T-helper 1 cell treated with Interleukin-12 subunit alpha and Interleukin-12 subunit beta and Interleukin-4 antibody, amounts not matched to agents 30 ng/mL and 1 ng/mL, for 36 hours (primary cell): ENCODE data around the gene HSFX3. TPM values are rescaled to one million over a fixed set of nuclear protein-coding genes. Genes with fewer than 3 reads are reported as not detected.
"Not testable (repeated sequence)": the region's sequence is repeated elsewhere in the genome, so short reads cannot be mapped to it uniquely, and the experiment has no call there.

Source experiments
- intact Hi-C: fragments of 100-400 bp; cut with micrococcal nuclease; formaldehyde crosslinking; loops from one replicate; pipeline ENCODE4 v1.15.1; 2024
- total RNA-seq: library from RNA; stranded (reverse); gene quantifications from 2 replicates; pipeline ENCODE4 v1.2.3, GENCODE V29; 2022

HSFX3 gene, protein sequence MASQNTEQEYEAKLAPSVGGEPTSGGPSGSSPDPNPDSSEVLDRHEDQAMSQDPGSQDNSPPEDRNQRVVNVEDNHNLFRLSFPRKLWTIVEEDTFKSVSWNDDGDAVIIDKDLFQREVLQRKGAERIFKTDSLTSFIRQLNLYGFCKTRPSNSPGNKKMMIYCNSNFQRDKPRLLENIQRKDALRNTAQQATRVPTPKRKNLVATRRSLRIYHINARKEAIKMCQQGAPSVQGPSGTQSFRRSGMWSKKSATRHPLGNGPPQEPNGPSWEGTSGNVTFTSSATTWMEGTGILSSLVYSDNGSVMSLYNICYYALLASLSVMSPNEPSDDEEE
- not detected in 2 replicates for total RNA-seq

GRCh38 chrX:149549701-149550100, at the start of gene HSFX3:
Gene HSFX3, minus strand, starts transcription at chrX:149549924. Its CDS starts 72 bp downstream, at chrX:149549852.
- intact Hi-C loops, result loop anchor here (10.0 kb wide), 1 partner anchor 1345 kb away; the partner anchor contains the start of gene CD99L2

GRCh38 chrX:149598603-149599002, 48.9 kb upstream of the HSFX3 start:
- intact Hi-C loops, result not testable (repeated sequence)

DNA sequence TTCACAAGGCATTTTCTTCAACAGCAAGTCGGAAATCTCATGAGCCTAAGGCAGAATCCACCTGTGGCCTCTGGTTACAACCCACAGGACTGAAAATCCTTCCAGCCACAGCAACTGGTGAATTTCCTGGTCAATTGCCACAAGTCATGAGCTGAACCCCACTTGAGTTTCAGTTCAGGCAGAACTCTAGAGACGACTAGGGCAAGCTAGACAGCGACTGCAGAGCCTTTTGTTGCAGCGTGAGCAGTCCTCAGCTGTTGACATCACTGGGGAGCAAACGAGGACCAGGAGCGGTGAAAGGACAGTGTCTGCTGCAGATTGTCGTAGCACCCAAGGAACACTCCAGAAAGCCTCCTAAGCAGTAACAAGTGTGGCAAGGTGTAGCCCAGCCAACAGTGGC, 46.2 kb upstream of the HSFX3 start:
- intact Hi-C loops, result not testable (repeated sequence)

DNA sequence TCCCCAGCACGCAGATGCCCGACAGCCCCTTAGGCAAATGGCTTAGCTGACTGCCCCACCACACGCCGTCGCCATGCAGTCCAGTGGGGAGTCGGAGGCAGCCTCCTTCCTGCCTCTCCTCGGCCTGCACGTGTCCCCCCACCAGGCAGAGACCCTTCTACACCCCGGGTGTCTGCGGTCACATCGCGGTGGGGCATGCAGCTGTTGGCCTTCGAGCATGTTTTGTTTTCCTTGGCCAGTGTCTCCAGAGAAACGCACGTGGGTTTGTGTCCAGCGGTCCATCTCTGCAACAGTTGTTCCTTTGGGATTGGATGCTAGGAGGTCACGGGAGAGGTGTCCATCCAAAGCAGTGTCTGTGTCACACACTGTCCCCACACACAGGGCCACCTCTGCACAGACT, 45.5 kb upstream of the HSFX3 start, which contains the start of gene HSFX2:
Gene HSFX2 (minus strand): TSS at position 101 of the 400 bp plus-strand sequence. CDS start 614 bp downstream, outside the sequence.
- intact Hi-C loops, result not testable (repeated sequence)

DNA sequence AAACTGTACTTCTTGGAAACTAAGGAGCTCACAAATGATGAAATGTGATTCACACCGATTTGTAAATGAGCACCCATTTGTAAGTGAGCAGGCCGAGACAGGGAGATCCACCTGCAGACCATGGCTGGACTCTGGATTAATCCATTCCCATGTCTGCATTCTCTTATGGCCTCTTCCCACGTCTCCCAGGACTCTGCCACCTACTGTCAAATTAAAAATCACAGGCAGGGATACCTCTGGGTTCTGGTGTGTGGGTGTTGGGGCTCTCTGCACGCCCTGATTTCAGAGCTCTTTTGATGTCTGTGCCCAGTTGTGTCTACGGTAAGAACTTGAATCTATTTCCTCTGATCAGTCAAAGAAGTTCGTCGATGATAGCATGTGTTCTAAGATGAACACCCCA, 41.3 kb upstream of the HSFX3 start:
- intact Hi-C loops, result not testable (repeated sequence)

GRCh38 chrX:149587359-149587758, 37.6 kb upstream of the HSFX3 start, which contains the start of gene MAGEA9B:
Gene MAGEA9B, minus strand, starts transcription at chrX:149587459. Its CDS starts 4,280 bp downstream, at chrX:149583179.
- intact Hi-C loops, result not testable (repeated sequence)

GRCh38 chrX:149585631-149586030, 35.9 kb upstream of the HSFX3 start:
- intact Hi-C loops, result not testable (repeated sequence)

DNA sequence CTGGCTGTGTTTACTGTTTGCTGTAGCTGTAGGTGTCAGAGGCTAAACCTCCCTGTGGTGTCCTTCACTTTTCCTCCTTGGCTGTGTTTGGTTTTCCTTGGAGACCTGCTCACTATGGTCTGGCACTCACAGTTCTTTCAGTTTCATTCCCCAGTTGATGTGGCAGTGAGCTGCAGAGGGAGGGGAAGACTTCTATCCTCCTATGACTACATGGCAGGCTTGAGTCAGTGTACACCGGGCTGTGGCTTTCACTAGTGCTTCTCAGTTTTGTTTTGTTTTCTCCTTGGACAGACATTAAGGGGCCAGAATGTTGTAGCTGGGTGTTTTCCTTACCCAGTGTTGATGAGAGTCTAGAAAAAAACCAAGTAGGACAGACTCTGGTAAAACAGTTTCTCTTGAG, 23.7 kb upstream of the HSFX3 start:
- intact Hi-C loops, result not testable (repeated sequence)

GRCh38 chrX:149572743-149573142, 23.0 kb upstream of the HSFX3 start:
- intact Hi-C loops, result no loop called here

- intact Hi-C loops, result no loop called here
These were observed 22.0 kb upstream of the HSFX3 start for GRCh38 chrX:149571770-149572169.

DNA sequence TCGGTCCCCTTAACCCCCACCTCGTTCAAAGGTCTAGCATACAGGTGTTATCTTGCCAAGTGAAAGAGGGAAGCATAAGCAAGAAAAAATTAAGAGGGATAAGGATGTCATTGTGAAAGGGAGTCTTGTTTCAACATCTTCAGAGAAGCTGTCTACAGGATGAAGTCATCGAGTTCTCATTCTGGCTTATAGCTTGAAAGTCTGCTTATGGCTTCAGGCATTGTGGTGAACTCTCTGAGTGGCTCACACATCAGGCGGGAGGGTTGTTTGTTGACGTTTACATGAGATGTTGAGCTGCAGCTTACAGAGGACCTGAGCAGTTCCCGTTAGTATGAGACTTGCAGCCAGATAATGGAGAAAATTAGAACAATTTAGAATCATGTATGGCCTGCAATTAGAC, 20.9 kb upstream of the HSFX3 start:
- intact Hi-C loops, result no loop called here

DNA sequence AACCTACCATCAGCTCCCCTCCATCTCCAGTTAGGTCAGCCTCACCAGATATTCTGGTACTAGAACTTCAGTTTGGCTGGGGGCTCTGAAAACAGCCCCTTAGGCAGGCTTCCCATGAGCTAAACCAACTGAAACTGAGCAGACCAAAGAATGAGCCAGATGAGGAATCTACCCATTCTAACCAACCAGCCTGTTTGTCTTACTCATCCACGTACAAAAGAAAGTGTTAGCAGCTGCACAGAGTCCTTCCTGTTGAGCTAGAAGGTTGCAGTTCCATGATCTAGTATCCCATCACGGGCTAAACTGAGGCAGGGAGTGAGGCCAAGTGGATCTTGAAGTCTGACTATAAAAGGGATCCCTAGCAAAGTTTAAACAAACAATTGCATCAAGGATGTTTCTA, 20.0 kb upstream of the HSFX3 start:
- intact Hi-C loops, result no loop called here

DNA sequence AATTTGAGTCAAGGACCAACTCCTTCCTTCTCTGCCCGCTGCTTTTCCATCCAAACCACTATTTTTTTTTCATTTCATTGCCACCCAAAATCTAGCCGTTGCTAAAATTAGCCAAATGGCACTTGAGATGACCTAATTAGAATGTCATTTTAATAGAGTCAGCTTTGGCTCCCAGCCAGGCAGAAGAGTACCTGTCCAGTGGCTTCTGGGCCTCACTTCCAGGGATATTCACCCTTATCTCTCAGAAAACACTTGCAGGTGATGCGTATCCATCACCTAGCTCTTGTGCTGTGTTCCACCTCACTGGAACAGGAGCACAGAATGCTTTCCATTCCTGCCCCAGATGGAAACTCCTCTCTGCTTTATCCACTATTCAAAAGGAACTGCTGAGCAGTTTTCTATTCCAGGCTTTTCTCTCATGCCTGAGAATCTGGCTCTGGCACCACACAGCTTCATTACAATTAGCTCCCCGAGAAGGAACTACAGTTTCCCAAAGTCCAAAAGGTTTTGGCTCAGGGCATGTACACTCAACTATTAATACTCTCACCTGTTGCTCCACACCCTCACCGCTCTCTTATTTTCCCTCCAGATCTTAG, 19.1 kb upstream of the HSFX3 start:
- intact Hi-C loops, result no loop called here

DNA sequence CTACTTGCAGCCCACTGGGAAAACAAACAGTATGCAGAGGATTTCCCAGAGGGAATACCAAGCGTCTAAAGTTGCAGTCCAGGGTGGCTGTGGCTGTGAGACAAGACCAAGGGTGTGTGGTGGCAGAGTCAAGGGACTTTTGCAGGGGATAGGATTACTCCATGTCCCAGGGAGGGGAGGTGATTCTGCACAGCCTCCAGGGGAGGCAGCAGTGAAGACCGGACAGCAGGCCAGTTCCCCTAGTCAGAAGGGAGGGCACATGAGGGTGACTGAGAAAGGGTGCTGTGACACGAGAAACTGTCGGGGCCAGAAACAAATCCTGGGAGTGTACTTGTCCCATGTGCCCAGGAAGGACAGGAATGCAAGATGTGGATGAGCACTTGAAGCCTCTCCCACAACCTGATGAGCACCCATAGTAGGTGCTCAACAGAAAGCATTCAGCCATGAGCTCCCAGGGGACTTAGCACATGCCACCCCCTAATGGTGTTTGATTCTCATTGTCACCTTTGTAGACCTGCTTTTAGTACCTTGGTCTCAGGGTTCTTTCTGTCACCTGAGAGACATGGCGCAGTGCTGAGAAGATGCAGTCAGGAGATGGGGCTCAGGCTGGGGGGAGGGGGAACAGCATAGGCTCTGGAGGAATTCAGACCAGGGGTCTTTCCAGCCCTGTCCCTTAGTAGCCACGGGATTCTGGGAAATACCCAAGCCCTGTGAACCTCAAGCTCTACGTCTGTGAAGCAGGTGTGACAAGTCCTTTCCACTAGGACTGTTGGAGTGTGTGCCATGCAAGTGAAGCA, 18.1 kb upstream of the HSFX3 start:
- intact Hi-C loops, result no loop called here

DNA sequence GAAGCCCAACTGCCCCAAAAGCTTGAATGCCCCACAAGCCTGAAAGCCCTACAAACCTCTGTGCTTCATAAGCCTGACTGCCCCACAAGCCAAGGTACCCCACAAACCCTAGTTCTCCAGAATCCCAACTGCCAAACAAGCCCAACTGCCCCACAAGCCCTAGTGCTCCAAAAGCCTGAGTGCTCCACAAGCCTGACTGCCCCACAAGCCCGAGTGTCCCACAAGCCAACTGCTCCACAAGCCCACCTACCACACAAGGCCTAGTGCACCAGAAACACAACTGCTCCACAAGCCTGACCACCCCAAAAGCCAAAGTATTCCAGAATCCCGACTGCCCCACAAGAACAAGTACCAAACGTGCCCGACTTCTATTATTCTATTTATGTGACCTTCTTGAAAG, 13.6 kb upstream of the HSFX3 start:
- intact Hi-C loops, result no loop called here

- intact Hi-C loops, result not testable (repeated sequence)
These were observed 5.5 kb upstream of the HSFX3 start for GRCh38 chrX:149555251-149555650.

GRCh38 chrX:149551939-149552248, 2.2 kb upstream of the HSFX3 start:
- intact Hi-C loops, result not testable (repeated sequence)

DNA sequence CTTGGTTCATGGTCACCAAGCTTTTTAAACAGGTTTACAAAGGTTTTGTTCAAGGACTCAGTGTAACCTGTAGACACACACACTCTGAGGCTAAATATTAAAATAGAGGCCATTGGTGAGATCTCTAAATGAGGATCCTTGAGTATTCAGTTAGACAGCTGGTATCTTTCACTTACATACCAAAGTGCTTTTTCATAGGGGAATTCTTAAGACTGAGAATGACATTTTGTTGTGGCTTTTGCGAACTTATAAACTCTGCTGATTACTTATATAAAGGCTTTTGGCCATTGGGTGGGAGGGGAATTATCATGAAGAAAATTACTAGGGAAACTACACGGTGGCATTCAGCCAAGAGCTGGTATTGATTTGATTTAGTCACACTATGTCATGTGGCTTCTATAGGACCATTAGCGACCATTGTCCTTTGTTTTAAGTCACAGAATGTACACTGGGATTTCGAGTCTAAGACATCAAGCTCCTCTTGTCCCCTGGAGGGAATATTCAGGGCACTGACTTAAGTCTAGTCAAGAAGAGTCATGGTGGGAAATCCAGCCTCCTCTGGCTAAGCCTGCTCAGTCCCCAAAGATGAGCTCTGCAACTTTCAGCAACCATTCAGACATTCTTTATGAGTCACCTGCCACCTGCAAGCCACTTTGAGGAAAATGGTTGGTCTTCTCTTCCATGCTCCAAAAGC, 1.7 kb upstream of the HSFX3 start:
- intact Hi-C loops, result not testable (repeated sequence)

DNA sequence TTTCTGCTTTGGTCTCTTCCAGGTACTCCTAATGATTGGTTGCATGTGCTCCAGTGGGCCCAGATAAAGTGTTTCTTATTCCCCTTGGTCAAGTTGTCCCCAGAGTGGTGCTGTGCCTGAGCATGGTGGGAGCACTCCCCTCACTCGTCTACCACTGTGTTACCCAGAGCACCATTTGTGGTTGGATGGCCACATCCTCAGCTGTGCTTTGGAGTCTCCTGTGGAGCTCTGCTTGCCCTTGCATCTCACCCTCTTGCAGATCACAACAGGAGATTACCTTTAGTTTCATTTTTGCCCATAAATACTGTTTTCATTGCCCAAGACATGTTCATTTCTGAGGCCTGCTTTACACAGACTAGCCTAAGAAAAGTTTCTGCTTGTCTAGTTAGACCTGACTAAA, 730 bp upstream of the HSFX3 start:
- intact Hi-C loops, result not testable (repeated sequence)

GRCh38 chrX:149547782-149548181, 1.9 kb downstream of the HSFX3 start:
- intact Hi-C loops, result loop anchor here (10.0 kb wide), 1 partner anchor 1347 kb away; the partner anchor contains the start of gene CD99L2

- intact Hi-C loops, result loop anchor here (10.0 kb wide), 1 partner anchor 1348 kb away; the partner anchor contains the start of gene CD99L2
These were observed 2.8 kb downstream of the HSFX3 start for GRCh38 chrX:149546962-149547361.
